GM23338 (cell line): ENCODE measurements around the gene CASTOR1. TPM values are rescaled to one million over a fixed set of nuclear protein-coding genes. Genes with fewer than 3 reads are reported as not detected.

Source experiments
- ATAC-seq: fragments of 200-7000 bp; cut with Tn5 transposase; 3 replicates; pipeline ENCODE4 v1.9.1; 2020
- DNase-seq: peaks from one replicate; pipeline ENCODE4 v3.0.0-alpha.2; 2015; ENCODE audit warnings: low spot score
- H2AFZ ChIP-seq: fragments of 200-600 bp; sonication (generic); 2 replicates; pipeline ENCODE4 v1.8.0; 2016; ENCODE audit warnings: antibody characterized with exemption, mild to moderate bottlenecking, moderate library complexity
- H3F3A ChIP-seq: fragments of 200-600 bp; sonication (generic); replicated peaks from 2 replicates; pipeline ENCODE4 v1.8.0; 2017; ENCODE audit warnings: antibody characterized with exemption, mixed run types, low read depth
- H3K27ac ChIP-seq: fragments of 200-600 bp; sonication (generic); 2 replicates; pipeline ENCODE4 v1.6.1; 2016; ENCODE audit warnings: low read depth
- H3K27me3 ChIP-seq: fragments of 200-600 bp; sonication (generic); 2 replicates; pipeline ENCODE4 v1.8.0; 2016; ENCODE audit warnings: mild to moderate bottlenecking, mixed run types, moderate library complexity; ENCODE audit not compliant: insufficient read depth
- H3K36me3 ChIP-seq: fragments of 200-600 bp; sonication (generic); 2 replicates; pipeline ENCODE4 v1.8.0; 2016; ENCODE audit warnings: mild to moderate bottlenecking; ENCODE audit not compliant: insufficient read depth
- H3K4me1 ChIP-seq: fragments of 200-600 bp; sonication (generic); 2 replicates; pipeline ENCODE4 v1.8.0; 2016; ENCODE audit warnings: mild to moderate bottlenecking, moderate library complexity; ENCODE audit not compliant: insufficient read depth
- H3K4me2 ChIP-seq: fragments of 200-600 bp; sonication (generic); 2 replicates; pipeline ENCODE4 v1.7.1; 2017; ENCODE audit warnings: mixed run types
- H3K4me3 ChIP-seq: fragments of 200-600 bp; sonication (generic); 2 replicates; pipeline ENCODE4 v1.6.1; 2016; ENCODE audit warnings: mixed run types
- H3K79me2 ChIP-seq: fragments of 200-600 bp; sonication (generic); replicated peaks from 2 replicates; pipeline ENCODE4 v1.8.0; 2017; ENCODE audit warnings: mild to moderate bottlenecking; ENCODE audit not compliant: insufficient read depth
- H3K9me2 ChIP-seq: fragments of 200-600 bp; sonication (generic); 2 replicates; pipeline ENCODE4 v1.8.0; 2017; ENCODE audit not compliant: insufficient read depth
- H4K20me1 ChIP-seq: fragments of 200-600 bp; sonication (generic); replicated peaks from 2 replicates; pipeline ENCODE4 v1.8.0; 2017; ENCODE audit warnings: mild to moderate bottlenecking; ENCODE audit not compliant: insufficient read depth
- H3K27ac Mint-ChIP-seq: 2 replicates; pipeline ENCODE4 v1.8.0; 2020; ENCODE audit warnings: inconsistent platforms, mild to moderate bottlenecking, moderate library complexity, mixed read lengths
- H3K27me3 Mint-ChIP-seq: 3 replicates; pipeline ENCODE4 v1.8.0; 2022; ENCODE audit warnings: low read depth, mild to moderate bottlenecking, moderate library complexity, mixed read lengths, inconsistent platforms; ENCODE audit not compliant: insufficient read depth, poor library complexity
- H3K36me3 Mint-ChIP-seq: 3 replicates; pipeline ENCODE4 v1.8.0; 2021; ENCODE audit warnings: low read depth, mild to moderate bottlenecking, inconsistent platforms, moderate library complexity, mixed read lengths
- H3K4me1 Mint-ChIP-seq: 3 replicates; pipeline ENCODE4 v1.8.0; 2020; ENCODE audit warnings: mild to moderate bottlenecking, inconsistent platforms, mixed read lengths
- H3K4me3 Mint-ChIP-seq: 3 replicates; pipeline ENCODE4 v1.8.0; 2021; ENCODE audit warnings: moderate library complexity, mild to moderate bottlenecking, inconsistent platforms, mixed read lengths
- H3K9me3 Mint-ChIP-seq: 3 replicates; pipeline ENCODE4 v1.8.0; 2020; ENCODE audit warnings: moderate library complexity, mild to moderate bottlenecking, inconsistent platforms, mixed read lengths
- CREB1 ChIP-seq: fragments of 250-450 bp; sonication (Bioruptor Pico); IDR thresholded peaks from 2 replicates; pipeline ENCODE4 v1.5.0; 2020; ENCODE audit warnings: low read depth, mild to moderate bottlenecking, moderate library complexity
- EZH2 ChIP-seq: fragments of 200-600 bp; sonication (generic); IDR thresholded peaks from one replicate; pipeline ENCODE4 v1.8.0; 2017; ENCODE audit warnings: antibody characterized with exemption, mild to moderate bottlenecking, low read depth; ENCODE audit not compliant: unreplicated experiment
- JUNB ChIP-seq: IDR thresholded peaks from one replicate; pipeline ENCODE4 v1.6.1; 2016; ENCODE audit warnings: antibody characterized with exemption; ENCODE audit not compliant: unreplicated experiment
- NANOG ChIP-seq: IDR thresholded peaks from 2 replicates; pipeline ENCODE4 v1.6.1; 2016; ENCODE audit warnings: antibody characterized with exemption, borderline replicate concordance
- REST ChIP-seq: IDR thresholded peaks from one replicate; pipeline ENCODE4 v1.6.1; 2018; ENCODE audit warnings: antibody characterized with exemption; ENCODE audit not compliant: unreplicated experiment
- STAT1 ChIP-seq: IDR thresholded peaks from one replicate; pipeline ENCODE4 v1.6.1; 2016; ENCODE audit warnings: antibody characterized with exemption; ENCODE audit not compliant: unreplicated experiment
- ZNF114 ChIP-seq: fragments of 250-450 bp; sonication (Bioruptor Pico); IDR thresholded peaks from 2 replicates; pipeline ENCODE4 v1.5.0; 2020; ENCODE audit warnings: mild to moderate bottlenecking, moderate library complexity
- ZNF462 ChIP-seq: fragments of 250-450 bp; sonication (Bioruptor Pico); IDR thresholded peaks from 2 replicates; pipeline ENCODE4 v1.5.0; 2020; ENCODE audit warnings: mild to moderate bottlenecking, moderate library complexity
- polyA plus RNA-seq: library from polyadenylated mRNA; unstranded; fragments of >200 nt; fragmentation: Nextera tagmentation; extraction: Ambion mirVana; gene quantifications from 2 replicates; pipeline ENCODE4 v1.2.1, GENCODE V29; 2016
- total RNA-seq: library from RNA; depleted of rRNA; stranded (reverse); fragments of >200 nt; shearing (Covaris generic); gene quantifications from 2 replicates; pipeline ENCODE4 v1.2.3, GENCODE V29; 2014

Gene CASTOR1
- total and polyA plus RNA-seq, 2 experiments from 2014 or later, result 11.3 to 23.2 TPM

GRCh38 chr22:30247561-30247960 lies 41.7 kb downstream of the CASTOR1 start:
- no peaks in the 10 kb centered on the region for H3K27me3 ChIP-seq
- peaks cover 13% of the 10 kb centered on the region for H3K4me1 ChIP-seq
- H3K36me3 ChIP-seq, result no peaks in the 10 kb centered on the region
- no peak overlapping the region for H3K27ac ChIP-seq
- H3K9me3 Mint-ChIP-seq, result no peaks in the 10 kb centered on the region
- peak overlapping the region; percentile 99 for H3K4me2 ChIP-seq
- H3K4me1 Mint-ChIP-seq, result peaks cover 35% of the 10 kb centered on the region
- H2AFZ ChIP-seq, result no peak overlapping the region
- H3K27ac Mint-ChIP-seq, result no peak overlapping the region
- no peaks in the 10 kb centered on the region for H3K79me2 ChIP-seq
- H3K9me2 ChIP-seq, result no peaks in the 10 kb centered on the region
- no peaks in the 10 kb centered on the region for H3F3A ChIP-seq
- DNase-seq (no peak), ATAC-seq (no peak)
- no peaks in the 10 kb centered on the region for H4K20me1 ChIP-seq
- peak overlapping the region; percentile 87; the same call in 2 of the 3 replicates for H3K4me3 Mint-ChIP-seq
- TF ChIP-seq JUNB (no peak), EZH2 (no peak), CREB1 (CRISPR knock-in tag) (no peak), STAT1 (no peak), REST (no peak)
- H3K4me3 ChIP-seq, result no peak overlapping the region; the same call in 1 of the 2 replicates
- peaks cover 19% of the 10 kb centered on the region for H3K36me3 Mint-ChIP-seq
- peaks cover 14% of the 10 kb centered on the region for H3K27me3 Mint-ChIP-seq

GRCh38 chr22:30246814-30247376 lies 42.4 kb downstream of the CASTOR1 start:
- Mint-ChIP-seq H3K9me3 (no peaks in the 10 kb centered on the region), H3K36me3 (peaks cover 20% of the 10 kb centered on the region), H3K27me3 (peaks cover 14% of the 10 kb centered on the region), H3K4me3 (peak overlapping the region; percentile 87), H3K27ac (no peak overlapping the region), H3K4me1 (peaks cover 30% of the 10 kb centered on the region)
- H4K20me1 ChIP-seq, result no peaks in the 10 kb centered on the region
- H2AFZ ChIP-seq, result peak overlapping the region; percentile 90
- H3K4me2 ChIP-seq, result peak overlapping the region; percentile 99
- no peaks in the 10 kb centered on the region for H3K9me2 ChIP-seq
- DNase-seq (no peak), ATAC-seq (no peak)
- peaks cover 12% of the 10 kb centered on the region for H3K4me1 ChIP-seq
- H3K36me3 ChIP-seq, result no peaks in the 10 kb centered on the region
- no peaks in the 10 kb centered on the region for H3K79me2 ChIP-seq
- no peaks in the 10 kb centered on the region for H3K27me3 ChIP-seq
- no peaks in the 10 kb centered on the region for H3F3A ChIP-seq
- no peak overlapping the region for H3K27ac ChIP-seq
- peak overlapping the region; percentile 93 for H3K4me3 ChIP-seq
- TF ChIP-seq CREB1 (CRISPR knock-in tag) (no peak), ZNF114 (CRISPR knock-in tag) (no peak), NANOG (no peak), REST (no peak), ZNF462 (CRISPR knock-in tag) (no peak), JUNB (no peak)
